HL-60/S4 treated with phorbol 12-myristate 13-acetate at 8.2 ng/mL for 4 days and 3 days (cell line): ENCODE data around the gene NLGN2.

Experiments
- in situ Hi-C: fragments of 300-500 bp; cut with MboI; formaldehyde crosslinking; loops from 2 replicates; pipeline ENCODE4 v1.15.0; 2022; ENCODE audit warnings: low sequenced_read_pairs

The NLGN2 gene

GRCh38 chr17:7410634-7411426, 3.2 kb downstream of the NLGN2 start:
- in situ Hi-C loops, result no loop called here

GRCh38 chr17:7411427-7411750, 3.7 kb downstream of the NLGN2 start:
- in situ Hi-C loops, result no loop called here

- in situ Hi-C loops, result no loop called here
These were observed 5.8 kb downstream of the NLGN2 start for GRCh38 chr17:7413346-7413985.

- in situ Hi-C loops, result no loop called here
These were observed 7.2 kb downstream of the NLGN2 start for GRCh38 chr17:7414837-7415236.

- in situ Hi-C loops, result no loop called here
These were observed 8.1 kb downstream of the NLGN2 start for GRCh38 chr17:7415784-7416183.

- in situ Hi-C loops, result no loop called here
These were observed 8.7 kb downstream of the NLGN2 start for GRCh38 chr17:7416323-7416722.

- in situ Hi-C loops, result no loop called here
These were observed 9.5 kb downstream of the NLGN2 start for GRCh38 chr17:7417056-7417655.

GRCh38 chr17:7418472-7419152, 11.0 kb downstream of the NLGN2 start:
- in situ Hi-C loops, result no loop called here

- in situ Hi-C loops, result no loop called here
These were observed 12.4 kb downstream of the NLGN2 start, which contains the start of gene SPEM1 for GRCh38 chr17:7419819-7420610. SPEM1 (plus strand) TSS chr17:7420324; CDS start chr17:7420385, 61 bp downstream.

GRCh38 chr17:7421186-7421585, 13.5 kb downstream of the NLGN2 start:
- in situ Hi-C loops, result no loop called here

GRCh38 chr17:7423679-7424078, 16.0 kb downstream of the NLGN2 start:
- in situ Hi-C loops, result no loop called here

GRCh38 chr17:7425316-7425715, 17.7 kb downstream of the NLGN2 start, which contains the start of gene SPEM2:
SPEM2 (plus strand) TSS chr17:7425616; CDS start chr17:7425689, 73 bp downstream.
- in situ Hi-C loops, result no loop called here

- in situ Hi-C loops, result no loop called here
These were observed 18.1 kb downstream of the NLGN2 start for GRCh38 chr17:7425756-7426155.

- in situ Hi-C loops, result no loop called here
These were observed 18.7 kb downstream of the NLGN2 start for GRCh38 chr17:7426203-7426863.

- in situ Hi-C loops, result no loop called here
These were observed 19.3 kb downstream of the NLGN2 start for GRCh38 chr17:7426896-7427489.

- in situ Hi-C loops, result no loop called here
These were observed 19.9 kb downstream of the NLGN2 start for GRCh38 chr17:7427549-7427948.

- in situ Hi-C loops, result no loop called here
These were observed 20.9 kb downstream of the NLGN2 start, which contains the start of gene SPEM3 for GRCh38 chr17:7428557-7428956. SPEM3 (plus strand) TSS chr17:7428857; CDS start chr17:7428903, 46 bp downstream.

- in situ Hi-C loops, result no loop called here
These were observed 22.1 kb downstream of the NLGN2 start for GRCh38 chr17:7429722-7430121.

- in situ Hi-C loops, result no loop called here
These were observed 23.6 kb downstream of the NLGN2 start for GRCh38 chr17:7431231-7431630.

- in situ Hi-C loops, result no loop called here
These were observed 24.7 kb downstream of the NLGN2 start for GRCh38 chr17:7432296-7432695.
